ENCODE data around the gene AZGP1. TPM values are rescaled to one million over a fixed set of nuclear protein-coding genes. Genes with fewer than 3 reads are reported as not detected.
"Not testable (repeated sequence)": the region's sequence is repeated elsewhere in the genome, so short reads cannot be mapped to it uniquely, and the experiment has no call there.

Gene AZGP1
- total and polyA plus RNA-seq, 4 donors, result 0.79 to 6.3 (median 3.8) TPM

GRCh38 chr7:99984593-99984992, 8.8 kb upstream of the AZGP1 start:
- H3K36me3 ChIP-seq (ENCODE audit: control insufficient read depth, insufficient read depth, low read length), result no peaks in the 10 kb centered on the region
- H3K4me3 ChIP-seq (ENCODE audit: low read depth, low read length), result no peak overlapping the region
- H3K9me3 ChIP-seq (ENCODE audit: control insufficient read depth, insufficient read depth, low read length), result no peaks in the 10 kb centered on the region
- WGBS (ENCODE audit: insufficient coverage), result 33% methylated on average over 1 of the region's 2 CpGs
- H3K27me3 ChIP-seq (ENCODE audit: control insufficient read depth, insufficient read depth, low read length), result no peaks in the 10 kb centered on the region
- H3K4me1 ChIP-seq (ENCODE audit: control insufficient read depth, insufficient read depth, low read length), result no peaks in the 10 kb centered on the region
- no peak for DNase-seq (ENCODE audit: low read depth in 4 of 6, low spot score in 6 of 6)
- H3K27ac ChIP-seq (ENCODE audit: low read depth, low read length), result no peak overlapping the region

- not testable (repeated sequence) for H3K9me3 ChIP-seq (ENCODE audit: control insufficient read depth, insufficient read depth, low read length); H3K27me3 ChIP-seq (ENCODE audit: control insufficient read depth, insufficient read depth, low read length); DNase-seq (ENCODE audit: low read depth in 4 of 6, low spot score in 6 of 6); H3K4me1 ChIP-seq (ENCODE audit: control insufficient read depth, insufficient read depth, low read length); H3K36me3 ChIP-seq (ENCODE audit: control insufficient read depth, insufficient read depth, low read length); H3K4me3 ChIP-seq (ENCODE audit: low read depth, low read length); H3K27ac ChIP-seq (ENCODE audit: low read depth, low read length)
- WGBS (ENCODE audit: insufficient coverage), result 92% methylated on average over 2 of the region's 7 CpGs
Measured at GRCh38 chr7:99981066-99981465, 5.2 kb upstream of the AZGP1 start.

- H3K9me3 ChIP-seq (ENCODE audit: control insufficient read depth, insufficient read depth, low read length); H3K4me3 ChIP-seq (ENCODE audit: low read depth, low read length); H3K4me1 ChIP-seq (ENCODE audit: control insufficient read depth, insufficient read depth, low read length); H3K27ac ChIP-seq (ENCODE audit: low read depth, low read length); DNase-seq (ENCODE audit: low read depth in 4 of 6, low spot score in 6 of 6); H3K27me3 ChIP-seq (ENCODE audit: control insufficient read depth, insufficient read depth, low read length); H3K36me3 ChIP-seq (ENCODE audit: control insufficient read depth, insufficient read depth, low read length): not testable (repeated sequence)
- WGBS (ENCODE audit: insufficient coverage), result 30% methylated on average over 2 of the region's 4 CpGs
Measured at GRCh38 chr7:99980448-99980872, 4.6 kb upstream of the AZGP1 start.

DNA sequence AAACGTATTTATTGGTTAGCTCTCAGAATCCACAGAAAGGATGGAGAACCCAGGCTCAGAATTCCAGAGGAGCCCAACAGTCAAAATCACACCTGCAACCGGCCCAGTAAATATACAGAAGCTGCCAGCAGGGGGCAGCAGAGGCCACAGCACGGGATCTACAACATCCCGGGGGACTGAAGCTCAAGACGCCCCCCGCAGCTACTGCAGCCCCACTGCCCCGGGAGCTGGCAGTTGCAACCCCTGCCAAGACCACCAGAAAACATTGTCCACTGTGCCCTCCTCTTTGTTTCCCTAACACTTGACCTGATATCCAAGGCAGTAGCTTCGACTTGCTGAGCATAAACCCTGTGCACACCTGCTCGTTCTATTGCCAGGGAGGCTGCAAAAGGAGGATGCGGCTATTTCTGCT, 4.0 kb upstream of the AZGP1 start:
- H3K36me3 ChIP-seq (ENCODE audit: control insufficient read depth, insufficient read depth, low read length); H3K4me1 ChIP-seq (ENCODE audit: control insufficient read depth, insufficient read depth, low read length); H3K27me3 ChIP-seq (ENCODE audit: control insufficient read depth, insufficient read depth, low read length); H3K9me3 ChIP-seq (ENCODE audit: control insufficient read depth, insufficient read depth, low read length); H3K4me3 ChIP-seq (ENCODE audit: low read depth, low read length); H3K27ac ChIP-seq (ENCODE audit: low read depth, low read length): not testable (repeated sequence)
- WGBS (ENCODE audit: insufficient coverage), result 68% methylated on average over 3 of the region's 10 CpGs
- DNase-seq (ENCODE audit: low read depth in 4 of 6, low spot score in 6 of 6), result peak in 2 of 6 donors; percentile 34 to 63

DNA sequence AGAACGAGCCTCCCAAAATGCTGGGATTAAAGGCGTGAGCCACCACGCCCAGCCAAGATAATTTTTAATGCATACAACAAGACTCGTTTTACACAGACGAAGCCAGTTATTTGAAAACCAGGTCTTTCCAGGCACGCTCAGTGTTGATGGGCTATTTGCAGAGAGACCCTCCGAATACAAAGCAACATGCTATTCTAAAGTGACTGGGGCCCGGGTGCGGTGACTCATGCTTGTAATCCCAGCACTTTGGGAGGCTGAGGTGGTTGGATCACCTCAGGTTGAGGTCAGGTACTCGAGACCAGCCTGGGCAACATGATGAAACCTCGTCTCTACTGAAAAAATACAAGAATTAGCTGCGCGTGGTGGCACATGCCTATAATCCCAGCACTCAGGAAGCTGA, 795 bp upstream of the AZGP1 start:
- H3K36me3 ChIP-seq (ENCODE audit: control insufficient read depth, insufficient read depth, low read length), result no peaks in the 10 kb centered on the region
- DNase-seq (ENCODE audit: low read depth in 4 of 6, low spot score in 6 of 6), result no peak
- no peaks in the 10 kb centered on the region for H3K4me1 ChIP-seq (ENCODE audit: control insufficient read depth, insufficient read depth, low read length)
- WGBS (ENCODE audit: insufficient coverage), result 88% methylated on average over 13 of the region's 13 CpGs
- no peak overlapping the region for H3K4me3 ChIP-seq (ENCODE audit: low read depth, low read length)
- no peak overlapping the region for H3K27ac ChIP-seq (ENCODE audit: low read depth, low read length)
- H3K27me3 ChIP-seq (ENCODE audit: control insufficient read depth, insufficient read depth, low read length), result no peaks in the 10 kb centered on the region
- H3K9me3 ChIP-seq (ENCODE audit: control insufficient read depth, insufficient read depth, low read length), result no peaks in the 10 kb centered on the region

DNA sequence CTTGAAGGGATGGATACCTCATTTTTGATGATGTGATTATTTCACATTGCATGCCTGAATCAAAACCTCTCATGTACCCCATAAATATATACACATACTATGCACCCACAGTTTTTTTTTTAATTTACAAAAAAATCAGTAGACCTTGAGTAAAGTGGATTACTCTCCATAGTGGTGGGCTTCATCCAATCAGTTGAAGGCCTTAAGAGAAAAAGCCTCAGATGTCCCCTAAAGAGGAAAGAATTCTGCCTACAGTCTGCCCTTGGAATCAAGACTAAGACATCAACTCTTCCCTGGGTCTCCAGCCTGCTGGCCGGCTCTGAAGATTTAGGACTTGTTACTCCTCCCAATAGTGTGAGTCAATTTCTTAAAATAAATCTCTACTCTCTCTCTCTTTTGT, 1.1 kb downstream of the AZGP1 start:
- H3K9me3 ChIP-seq (ENCODE audit: control insufficient read depth, insufficient read depth, low read length), result no peaks in the 10 kb centered on the region
- no peak overlapping the region for H3K27ac ChIP-seq (ENCODE audit: low read depth, low read length)
- H3K4me1 ChIP-seq (ENCODE audit: control insufficient read depth, insufficient read depth, low read length), result no peaks in the 10 kb centered on the region
- H3K36me3 ChIP-seq (ENCODE audit: control insufficient read depth, insufficient read depth, low read length), result no peaks in the 10 kb centered on the region
- no peak overlapping the region for H3K4me3 ChIP-seq (ENCODE audit: low read depth, low read length)
- H3K27me3 ChIP-seq (ENCODE audit: control insufficient read depth, insufficient read depth, low read length), result peaks cover 2% of the 10 kb centered on the region
- WGBS (ENCODE audit: insufficient coverage), result no CpG with 5 or more reads among the region's 1 CpG
- DNase-seq (ENCODE audit: low read depth in 4 of 6, low spot score in 6 of 6), result no peak

- not testable (repeated sequence) for H3K4me3 ChIP-seq (ENCODE audit: low read depth, low read length); H3K27me3 ChIP-seq (ENCODE audit: control insufficient read depth, insufficient read depth, low read length); DNase-seq (ENCODE audit: low read depth in 4 of 6, low spot score in 6 of 6); H3K36me3 ChIP-seq (ENCODE audit: control insufficient read depth, insufficient read depth, low read length); H3K27ac ChIP-seq (ENCODE audit: low read depth, low read length); H3K4me1 ChIP-seq (ENCODE audit: control insufficient read depth, insufficient read depth, low read length); H3K9me3 ChIP-seq (ENCODE audit: control insufficient read depth, insufficient read depth, low read length)
- no CpG with 5 or more reads among the region's 7 CpGs for WGBS (ENCODE audit: insufficient coverage)
Measured at GRCh38 chr7:99973817-99974216, 2.0 kb downstream of the AZGP1 start.

DNA sequence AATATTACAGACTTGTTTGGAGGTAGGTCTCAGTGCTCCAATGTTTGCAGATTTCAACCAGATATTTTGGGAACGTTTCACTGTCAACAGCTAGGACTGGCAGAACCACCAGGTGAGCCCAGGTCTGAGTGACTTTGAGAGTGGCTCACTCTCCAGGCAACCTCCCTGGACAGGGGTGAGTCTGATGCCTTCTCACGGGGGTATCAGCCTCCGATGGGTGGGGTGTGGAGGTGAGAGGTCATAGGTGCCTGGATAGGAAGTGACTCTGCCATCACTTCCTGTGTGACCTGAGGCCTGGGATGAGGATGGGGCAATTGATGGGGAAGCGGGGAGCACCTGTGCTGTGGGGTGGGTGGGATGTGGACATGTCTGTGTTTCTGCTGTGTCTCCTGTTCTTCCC, 4.6 kb downstream of the AZGP1 start:
- no peak for DNase-seq (ENCODE audit: low read depth in 4 of 6, low spot score in 6 of 6)
- peaks cover 2% of the 10 kb centered on the region for H3K27me3 ChIP-seq (ENCODE audit: control insufficient read depth, insufficient read depth, low read length)
- H3K4me3 ChIP-seq (ENCODE audit: low read depth, low read length), result no peak overlapping the region
- no peak overlapping the region for H3K27ac ChIP-seq (ENCODE audit: low read depth, low read length)
- 77% methylated on average over 4 of the region's 4 CpGs for WGBS (ENCODE audit: insufficient coverage)
- H3K36me3 ChIP-seq (ENCODE audit: control insufficient read depth, insufficient read depth, low read length), result no peaks in the 10 kb centered on the region
- no peaks in the 10 kb centered on the region for H3K9me3 ChIP-seq (ENCODE audit: control insufficient read depth, insufficient read depth, low read length)
- H3K4me1 ChIP-seq (ENCODE audit: control insufficient read depth, insufficient read depth, low read length), result no peaks in the 10 kb centered on the region

DNA sequence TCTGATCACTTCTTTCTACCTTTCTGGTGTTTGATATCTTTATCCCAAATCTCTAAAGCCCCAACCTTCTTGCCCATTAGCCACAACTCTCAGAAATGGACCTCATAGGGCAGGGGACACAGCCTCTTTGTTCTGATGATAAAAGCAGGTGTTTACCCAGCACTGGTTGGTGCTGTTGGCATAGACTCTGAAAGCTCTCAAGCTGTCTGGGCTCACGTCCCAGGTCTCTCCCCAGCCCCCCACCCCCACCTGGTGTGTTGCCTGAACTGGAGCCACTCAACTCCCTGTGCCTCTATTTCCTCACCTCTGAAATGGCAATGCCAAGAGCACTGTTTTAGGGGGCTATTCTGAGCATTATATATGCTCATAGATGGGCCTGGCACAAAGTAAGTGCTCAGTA, 6.0 kb downstream of the AZGP1 start:
- not testable (repeated sequence) for DNase-seq (ENCODE audit: low read depth in 4 of 6, low spot score in 6 of 6)
- WGBS (ENCODE audit: insufficient coverage), result 0% methylated on average over 1 of the region's 1 CpG

DNA sequence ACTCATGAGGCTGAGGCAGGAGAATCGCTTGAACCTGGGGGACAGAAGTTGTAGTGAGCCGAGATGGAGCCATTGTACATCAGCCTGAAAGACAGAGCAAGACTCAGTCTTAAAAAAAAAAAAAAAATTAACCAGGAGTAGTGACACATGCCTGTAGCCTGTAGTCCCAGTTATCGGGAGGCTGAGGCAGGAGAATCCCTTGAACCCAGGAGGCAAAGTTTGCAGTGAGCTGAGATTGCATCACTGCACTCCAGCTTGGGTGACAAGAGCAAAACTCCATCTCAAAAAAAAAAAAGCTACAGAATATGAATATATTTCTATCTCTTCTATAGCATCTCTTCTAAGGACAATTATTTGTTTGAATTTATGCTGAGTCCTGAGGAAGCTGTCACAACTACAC, 6.5 kb downstream of the AZGP1 start:
- WGBS (ENCODE audit: insufficient coverage), result no CpG with 5 or more reads among the region's 3 CpGs
- no peak overlapping the region for H3K27ac ChIP-seq (ENCODE audit: low read depth, low read length)
- no peaks in the 10 kb centered on the region for H3K36me3 ChIP-seq (ENCODE audit: control insufficient read depth, insufficient read depth, low read length)
- H3K9me3 ChIP-seq (ENCODE audit: control insufficient read depth, insufficient read depth, low read length), result no peaks in the 10 kb centered on the region
- peaks cover 2% of the 10 kb centered on the region for H3K27me3 ChIP-seq (ENCODE audit: control insufficient read depth, insufficient read depth, low read length)
- no peaks in the 10 kb centered on the region for H3K4me1 ChIP-seq (ENCODE audit: control insufficient read depth, insufficient read depth, low read length)
- no peak for DNase-seq (ENCODE audit: low read depth in 4 of 6, low spot score in 6 of 6)
- no peak overlapping the region for H3K4me3 ChIP-seq (ENCODE audit: low read depth, low read length)

More for the DNA sequence above, 6.0 kb downstream of the AZGP1 start:
- H3K27ac ChIP-seq (ENCODE audit: low read depth, low read length); H3K4me1 ChIP-seq (ENCODE audit: control insufficient read depth, insufficient read depth, low read length); H3K4me3 ChIP-seq (ENCODE audit: low read depth, low read length); H3K27me3 ChIP-seq (ENCODE audit: control insufficient read depth, insufficient read depth, low read length); H3K36me3 ChIP-seq (ENCODE audit: control insufficient read depth, insufficient read depth, low read length); H3K9me3 ChIP-seq (ENCODE audit: control insufficient read depth, insufficient read depth, low read length): not testable (repeated sequence)
